MCF 10A (cell line): ENCODE results near the gene DNAL1. TPM values are rescaled to one million over a fixed set of nuclear protein-coding genes. Genes with fewer than 3 reads are reported as not detected.
A peak's percentile ranks its signal among the peaks of the same experiment; 100 is the strongest.

ENCODE experiments used
- Bru-seq: library from RNA; stranded (reverse); fragments of 400-500 nt; gene quantifications from one replicate; lab custom pipeline; 2021; lab: Mats Ljungman, UMichigan
- BruChase-seq, 2 experiments: library from RNA; stranded (reverse); fragments of 400-500 nt; gene quantifications; one replicate each; lab custom pipeline; 2021; lab: Mats Ljungman, UMichigan
- BruUV-seq: library from RNA; stranded (reverse); fragments of 400-500 nt; replicated peaks from 2 replicates; lab custom pipeline; 2021; lab: Mats Ljungman, UMichigan
- CTCF ChIA-PET: fragments of 300-600 bp; sonication (Branson Sonifier 250); formaldehyde crosslinking; extraction: SDS; loops from one replicate; lab custom pipeline; 2021; ENCODE audit warnings: antibody characterized with exemption, inconsistent platforms; lab: Yijun Ruan, JAX
- POLR2A ChIA-PET: fragments of 300-600, 350-650 bp; sonication (Branson Sonifier 250); formaldehyde crosslinking; extraction: SDS; loops from one replicate; lab custom pipeline; 2020; ENCODE audit warnings: antibody characterized with exemption, inconsistent platforms; lab: Yijun Ruan, JAX
- DNase-seq: peaks from one replicate; pipeline ENCODE4 v3.0.0-alpha.2; 2018; ENCODE audit not compliant: unreplicated experiment
- H3K27ac Mint-ChIP-seq: one replicate; pipeline ENCODE4 v1.8.0; 2022; ENCODE audit warnings: mild to moderate bottlenecking, low read depth, mixed read lengths; ENCODE audit not compliant: unreplicated experiment
- H3K27me3 Mint-ChIP-seq: one replicate; pipeline ENCODE4 v1.8.0; 2022; ENCODE audit warnings: mixed read lengths; ENCODE audit not compliant: insufficient read depth, unreplicated experiment
- H3K36me3 Mint-ChIP-seq: one replicate; pipeline ENCODE4 v1.8.0; 2022; ENCODE audit warnings: mild to moderate bottlenecking, moderate library complexity, mixed read lengths; ENCODE audit not compliant: insufficient read depth, unreplicated experiment
- H3K4me1 Mint-ChIP-seq: one replicate; pipeline ENCODE4 v1.8.0; 2022; ENCODE audit warnings: mixed read lengths; ENCODE audit not compliant: insufficient read depth, unreplicated experiment
- H3K4me3 Mint-ChIP-seq: one replicate; pipeline ENCODE4 v1.8.0; 2022; ENCODE audit warnings: mild to moderate bottlenecking, moderate library complexity, mixed read lengths; ENCODE audit not compliant: unreplicated experiment
- H3K9me3 Mint-ChIP-seq: one replicate; pipeline ENCODE4 v1.8.0; 2022; ENCODE audit warnings: mixed read lengths; ENCODE audit not compliant: unreplicated experiment
- intact Hi-C: fragments of 100-400 bp; cut with micrococcal nuclease; formaldehyde crosslinking; loops from 2 replicates; pipeline ENCODE4 v1.14.1; 2022
- long read RNA-seq: library from polyadenylated mRNA; stranded (forward); transcript quantifications from one replicate; pipeline ENCODE4 v2.0.0, GENCODE V29; 2022
- total RNA-seq: library from RNA; stranded (reverse); gene quantifications from 2 replicates; pipeline ENCODE4 v1.2.3, GENCODE V29; 2022
- TF ChIP-seq, protein P1 (sequence below): fragments of 200-600 bp; IDR thresholded peaks from one replicate; pipeline ENCODE4 v1.8.0; 2022; ENCODE audit warnings: antibody characterized with exemption, mild to moderate bottlenecking; ENCODE audit not compliant: unreplicated experiment

DNAL1 gene, protein sequence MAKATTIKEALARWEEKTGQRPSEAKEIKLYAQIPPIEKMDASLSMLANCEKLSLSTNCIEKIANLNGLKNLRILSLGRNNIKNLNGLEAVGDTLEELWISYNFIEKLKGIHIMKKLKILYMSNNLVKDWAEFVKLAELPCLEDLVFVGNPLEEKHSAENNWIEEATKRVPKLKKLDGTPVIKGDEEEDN
- total RNA-seq: 18.5 and 33.0 TPM in 2 replicates
- percentile 64 among the genes with signal in this experiment for Bru-seq, nascent RNA
- percentile 86 among the genes with signal in this experiment for BruChase-seq, experiment 1, labeled RNA remaining after a 6-hour chase
- percentile 77 among the genes with signal in this experiment for BruChase-seq, experiment 2, labeled RNA remaining after a 2-hour chase
- long read RNA-seq, full-length matches to known transcripts: 13 of 30 reads
- long read RNA-seq, partial matches to known transcripts: 3 of 30 reads
- long read RNA-seq, other reads (novel, unspliced or antisense): 14 of 30 reads

DNA sequence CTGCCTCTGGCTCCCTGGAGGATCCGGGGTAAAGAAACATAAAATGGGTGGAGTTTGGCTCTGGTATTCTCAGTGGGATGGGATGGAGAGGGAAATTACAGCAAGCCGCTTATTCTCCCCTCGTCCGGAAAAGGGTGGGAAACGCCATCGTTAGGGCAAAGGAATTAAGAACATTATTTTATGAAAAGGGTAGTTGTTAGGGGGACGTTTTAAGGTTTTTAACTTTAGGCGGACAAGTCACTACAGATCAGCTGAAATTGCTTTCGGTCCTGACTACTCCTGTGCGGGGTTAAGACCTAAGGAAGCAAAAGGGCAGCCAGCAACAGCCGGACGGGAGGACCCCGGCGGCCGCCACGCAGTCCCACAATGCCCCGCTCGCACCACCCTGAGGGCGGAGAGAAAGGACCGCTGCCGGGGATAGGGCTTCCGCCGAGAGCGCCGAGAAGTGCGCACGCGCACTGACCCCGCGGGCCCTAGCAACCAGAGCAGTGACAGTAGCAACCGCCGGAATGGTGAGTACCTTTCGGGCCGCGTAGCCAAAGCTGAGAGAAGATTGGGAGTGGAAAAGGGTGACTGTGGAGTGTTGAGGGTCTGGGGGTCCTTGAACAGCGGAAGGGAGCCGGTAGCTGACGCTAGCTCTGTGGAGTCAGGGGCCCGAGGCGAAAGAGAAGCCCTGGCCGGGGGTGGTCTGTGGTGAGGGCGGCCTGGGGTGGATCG lies at the start of gene DNAL1:
Gene DNAL1, plus strand, starts transcription at position 456 of the 717 bp plus-strand sequence. Its CDS starts 54 bp downstream, at position 510.
- ChIA-PET POLR2A (interaction anchor here (0.6 to 3.0 kb wide), 16 partner anchors 10 to 290 kb away, joined by 3 to 23 read pairs (median 4); partner anchors contain the start of genes ACOT2, NUMB, PTGR2 and RIOX1), CTCF (interaction anchor here (0.7 to 1.0 kb wide), 3 partner anchors 10 to 136 kb away, joined by 3 to 4 read pairs (median 3); no protein-coding TSS in a partner anchor)
- peak within 1 kb of the TSS; percentile 97 for H3K27ac Mint-ChIP-seq
- peak within 1 kb of the TSS; percentile 94 for H3K4me3 Mint-ChIP-seq
- H3K9me3 Mint-ChIP-seq: no peaks in the 10 kb centered on the region
- no peaks in the 10 kb centered on the region for H3K36me3 Mint-ChIP-seq
- TF ChIP-seq, protein P1, sequence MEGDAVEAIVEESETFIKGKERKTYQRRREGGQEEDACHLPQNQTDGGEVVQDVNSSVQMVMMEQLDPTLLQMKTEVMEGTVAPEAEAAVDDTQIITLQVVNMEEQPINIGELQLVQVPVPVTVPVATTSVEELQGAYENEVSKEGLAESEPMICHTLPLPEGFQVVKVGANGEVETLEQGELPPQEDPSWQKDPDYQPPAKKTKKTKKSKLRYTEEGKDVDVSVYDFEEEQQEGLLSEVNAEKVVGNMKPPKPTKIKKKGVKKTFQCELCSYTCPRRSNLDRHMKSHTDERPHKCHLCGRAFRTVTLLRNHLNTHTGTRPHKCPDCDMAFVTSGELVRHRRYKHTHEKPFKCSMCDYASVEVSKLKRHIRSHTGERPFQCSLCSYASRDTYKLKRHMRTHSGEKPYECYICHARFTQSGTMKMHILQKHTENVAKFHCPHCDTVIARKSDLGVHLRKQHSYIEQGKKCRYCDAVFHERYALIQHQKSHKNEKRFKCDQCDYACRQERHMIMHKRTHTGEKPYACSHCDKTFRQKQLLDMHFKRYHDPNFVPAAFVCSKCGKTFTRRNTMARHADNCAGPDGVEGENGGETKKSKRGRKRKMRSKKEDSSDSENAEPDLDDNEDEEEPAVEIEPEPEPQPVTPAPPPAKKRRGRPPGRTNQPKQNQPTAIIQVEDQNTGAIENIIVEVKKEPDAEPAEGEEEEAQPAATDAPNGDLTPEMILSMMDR: no peak
- intact Hi-C loops: loop anchor here (5.0 kb wide), 1 partner anchor 68 kb away; the partner anchor contains the start of gene PNMA1
- BruUV-seq: TSS peak; percentile 98
- H3K27me3 Mint-ChIP-seq: no peaks in the 10 kb centered on the region
- peak; percentile 88 for DNase-seq
- H3K4me1 Mint-ChIP-seq: peaks cover 9% of the 10 kb centered on the region

DNA sequence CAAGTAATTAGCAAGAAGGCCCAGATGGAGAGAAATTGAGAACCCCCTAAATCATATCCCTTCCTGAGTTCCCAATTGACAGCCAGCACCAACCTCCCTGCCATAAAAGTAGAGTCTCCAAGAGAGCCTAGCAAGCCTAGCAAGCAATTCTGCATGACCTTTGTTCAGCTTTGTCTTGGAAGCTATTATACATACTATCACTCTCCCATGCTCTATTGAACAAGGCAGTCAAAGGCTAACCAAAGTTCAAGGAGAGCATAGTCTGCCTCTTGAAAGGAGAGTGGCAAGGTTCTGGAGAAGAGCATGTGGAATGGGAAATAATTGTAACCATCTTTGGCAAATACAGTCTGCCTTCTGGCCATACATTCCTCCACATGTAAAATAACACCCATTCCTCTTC lies 45.3 kb upstream of the DNAL1 start:
- TF ChIP-seq, protein P1: no peak
- no peak for DNase-seq
- intact Hi-C loops: no loop called here
- Mint-ChIP-seq H3K27ac (no peak overlapping the region), H3K4me3 (no peak overlapping the region), H3K9me3 (no peaks in the 10 kb centered on the region), H3K36me3 (no peaks in the 10 kb centered on the region), H3K4me1 (no peaks in the 10 kb centered on the region), H3K27me3 (no peaks in the 10 kb centered on the region)
- ChIA-PET CTCF (interaction anchor here (0.7 to 2.0 kb wide), 5 partner anchors 28 to 304 kb away, joined by 3 to 7 read pairs (median 4); no protein-coding TSS in a partner anchor), POLR2A (no interaction called here)
- BruUV-seq: no TSS peak

DNA sequence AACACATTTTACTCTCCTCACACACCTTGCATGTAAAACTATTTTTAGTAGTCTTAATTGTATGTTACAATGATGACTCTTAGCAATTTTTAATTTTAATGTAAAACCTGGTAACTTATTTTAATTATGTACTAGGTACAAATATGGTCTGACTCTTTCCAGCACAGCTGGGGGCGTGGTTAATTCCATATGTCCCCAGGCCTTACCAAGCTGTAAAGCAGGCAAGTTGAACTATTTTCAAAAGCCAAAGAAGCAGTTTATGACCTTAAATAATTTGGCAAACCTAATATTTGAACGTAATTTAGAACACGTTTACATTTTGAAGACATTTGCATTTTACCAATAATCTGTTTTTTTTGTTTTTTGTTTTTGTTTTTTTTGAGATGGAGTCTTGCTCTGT lies 41.8 kb upstream of the DNAL1 start:
- BruUV-seq: no TSS peak
- no peak for DNase-seq
- Mint-ChIP-seq H3K4me3 (no peak overlapping the region), H3K36me3 (peaks cover 1% of the 10 kb centered on the region), H3K27me3 (no peaks in the 10 kb centered on the region), H3K9me3 (no peaks in the 10 kb centered on the region), H3K4me1 (no peaks in the 10 kb centered on the region), H3K27ac (no peak overlapping the region)
- TF ChIP-seq, protein P1: no peak
- ChIA-PET POLR2A (no interaction called here), CTCF (no interaction called here)
- intact Hi-C loops: no loop called here

DNA sequence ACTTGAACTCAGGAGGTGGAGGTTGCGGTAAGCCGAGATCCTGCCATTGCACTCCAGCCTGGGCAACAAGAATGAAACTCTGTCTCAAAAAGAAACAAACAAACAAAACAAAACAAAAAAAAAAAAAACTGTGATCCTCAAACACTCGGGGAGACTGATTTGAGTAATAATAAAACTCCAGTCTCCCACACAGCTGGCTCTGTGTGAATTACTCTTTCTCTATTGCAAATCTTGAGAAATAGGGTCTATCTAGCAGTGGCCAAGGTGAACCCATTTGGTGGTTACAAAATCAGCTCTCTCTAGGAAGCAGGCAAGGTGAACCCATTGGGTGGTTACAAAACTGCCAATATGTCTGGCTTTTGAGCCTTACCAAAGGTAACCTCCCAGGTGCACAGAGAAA lies 38.5 kb upstream of the DNAL1 start:
- TF ChIP-seq, protein P1: no peak
- peaks cover 6% of the 10 kb centered on the region for H3K36me3 Mint-ChIP-seq
- ChIA-PET POLR2A (no interaction called here), CTCF (interaction anchor here (0.9 to 1.3 kb wide), 2 partner anchors 26 to 99 kb away, joined by 3 read pairs; no protein-coding TSS in a partner anchor)
- no peaks in the 10 kb centered on the region for H3K4me1 Mint-ChIP-seq
- no peaks in the 10 kb centered on the region for H3K9me3 Mint-ChIP-seq
- no peak overlapping the region for H3K27ac Mint-ChIP-seq
- no TSS peak for BruUV-seq
- intact Hi-C loops: no loop called here
- no peaks in the 10 kb centered on the region for H3K27me3 Mint-ChIP-seq
- H3K4me3 Mint-ChIP-seq: no peak overlapping the region
- no peak for DNase-seq
